GM18499 (cell line): ENCODE results near the gene LBR.

Source experiments
- ATAC-seq: cut with Tn5 transposase; IDR thresholded peaks from one replicate; pipeline ENCODE4 v1.9.1; 2021; ENCODE audit warnings: moderate number of reproducible peaks; ENCODE audit not compliant: insufficient read depth, unreplicated experiment

Gene LBR

GRCh38 chr1:225464851-225465792 lies 37.3 kb upstream of the LBR start:
- no peak for ATAC-seq

- no peak for ATAC-seq
Measured at GRCh38 chr1:225462714-225463574, 35.1 kb upstream of the LBR start.

- ATAC-seq: no peak
Measured at GRCh38 chr1:225462429-225462713, 34.5 kb upstream of the LBR start.

GRCh38 chr1:225461533-225462428 lies 33.9 kb upstream of the LBR start:
- no peak for ATAC-seq

- no peak for ATAC-seq
Measured at GRCh38 chr1:225460737-225461532, 33.1 kb upstream of the LBR start.

GRCh38 chr1:225460021-225460736 lies 32.3 kb upstream of the LBR start:
- ATAC-seq: no peak

- no peak for ATAC-seq
Measured at GRCh38 chr1:225458222-225458631, 30.4 kb upstream of the LBR start.

- no peak for ATAC-seq
Measured at GRCh38 chr1:225454733-225455132, 26.9 kb upstream of the LBR start.

GRCh38 chr1:225453797-225454648 lies 26.2 kb upstream of the LBR start:
- no peak for ATAC-seq

GRCh38 chr1:225451840-225452515 lies 24.1 kb upstream of the LBR start:
- ATAC-seq: no peak

- no peak for ATAC-seq
Measured at GRCh38 chr1:225451340-225451739, 23.5 kb upstream of the LBR start.

GRCh38 chr1:225450491-225451191 lies 22.8 kb upstream of the LBR start:
- no peak for ATAC-seq

- no peak for ATAC-seq
Measured at GRCh38 chr1:225449774-225450173, 21.9 kb upstream of the LBR start.

GRCh38 chr1:225449261-225449660 lies 21.4 kb upstream of the LBR start:
- ATAC-seq: no peak

GRCh38 chr1:225448146-225448805 lies 20.4 kb upstream of the LBR start:
- no peak for ATAC-seq

- no peak for ATAC-seq
Measured at GRCh38 chr1:225447650-225448089, 19.8 kb upstream of the LBR start.
